Astrocyte of the cerebellum (primary cell): ENCODE data around the gene PLXNC1.

ENCODE experiments used
- DNase-seq: peaks from one replicate; pipeline ENCODE4 v3.0.0-alpha.2; 2011; ENCODE audit warnings: low read depth
- H3K4me3 ChIP-seq: 2 replicates; pipeline ENCODE4 v1.5.1; 2011; ENCODE audit warnings: mild to moderate bottlenecking, low read depth, low read length, moderate library complexity
- CTCF ChIP-seq: IDR thresholded peaks from 2 replicates; pipeline ENCODE4 v1.5.1; 2012; ENCODE audit warnings: low read length, low read depth, moderate library complexity, mild to moderate bottlenecking; ENCODE audit errors: missing control alignments
- in situ Hi-C: cut with HindIII; loops from 2 replicates; pipeline ENCODE4 v1.10.0; 2017; ENCODE audit warnings: low sequenced_read_pairs

The PLXNC1 gene

GRCh38 chr12:94322346-94322745, 174.0 kb downstream of the PLXNC1 start:
- no peak for TF ChIP-seq CTCF
- no peak for DNase-seq
- in situ Hi-C loops, result no loop called here
- no peak overlapping the region for H3K4me3 ChIP-seq

GRCh38 chr12:94326234-94326633, 177.9 kb downstream of the PLXNC1 start:
- H3K4me3 ChIP-seq, result no peak overlapping the region
- in situ Hi-C loops, result no loop called here
- TF ChIP-seq CTCF, result no peak
- DNase-seq, result no peak

GRCh38 chr12:94326727-94327126, 178.3 kb downstream of the PLXNC1 start:
- no peak overlapping the region for H3K4me3 ChIP-seq
- peak; percentile 79 for DNase-seq
- no peak for TF ChIP-seq CTCF
- in situ Hi-C loops, result no loop called here

GRCh38 chr12:94327809-94328208, 179.4 kb downstream of the PLXNC1 start:
- no peak overlapping the region for H3K4me3 ChIP-seq
- TF ChIP-seq CTCF, result no peak
- in situ Hi-C loops, result no loop called here
- no peak for DNase-seq

- no peak for DNase-seq
- in situ Hi-C loops, result no loop called here
Measured at GRCh38 chr12:94329366-94329765, 181.0 kb downstream of the PLXNC1 start.

GRCh38 chr12:94333396-94333795, 185.0 kb downstream of the PLXNC1 start:
- in situ Hi-C loops, result loop anchor here (5.0 kb wide), 1 partner anchor 81 kb away; no protein-coding TSS in a partner anchor
- no peak for TF ChIP-seq CTCF
- DNase-seq, result no peak
- H3K4me3 ChIP-seq, result no peak overlapping the region

More at GRCh38 chr12:94329366-94329765, 181.0 kb downstream of the PLXNC1 start:
- H3K4me3 ChIP-seq, result no peak overlapping the region
- no peak for TF ChIP-seq CTCF
